Progenitor cell of endocrine pancreas (in vitro differentiated cells): ENCODE data around the gene ABR. TPM values are rescaled to one million over a fixed set of nuclear protein-coding genes. Genes with fewer than 3 reads are reported as not detected.
"Not testable (repeated sequence)": the region's sequence is repeated elsewhere in the genome, so short reads cannot be mapped to it uniquely, and the experiment has no call there.

Experiments used
- DNase-seq: peaks from one replicate; pipeline ENCODE4 v3.0.0; 2021; ENCODE audit warnings: low spot score; ENCODE audit not compliant: unreplicated experiment
- H3K27ac Mint-ChIP-seq: 2 replicates; pipeline ENCODE4 v1.8.0; 2021; ENCODE audit warnings: mild to moderate bottlenecking, moderate library complexity, mixed read lengths
- H3K27me3 Mint-ChIP-seq: 2 replicates; pipeline ENCODE4 v1.8.0; 2021; ENCODE audit warnings: mixed read lengths
- H3K36me3 Mint-ChIP-seq: 2 replicates; pipeline ENCODE4 v1.8.0; 2022; ENCODE audit warnings: mixed read lengths; ENCODE audit not compliant: insufficient read depth
- H3K4me1 Mint-ChIP-seq: 2 replicates; pipeline ENCODE4 v1.8.0; 2021; ENCODE audit warnings: low read depth, mixed read lengths
- H3K4me3 Mint-ChIP-seq: 2 replicates; pipeline ENCODE4 v1.8.0; 2021; ENCODE audit warnings: low read depth, mild to moderate bottlenecking, moderate library complexity, mixed read lengths
- H3K9me3 Mint-ChIP-seq: 2 replicates; pipeline ENCODE4 v1.8.0; 2021; ENCODE audit warnings: low read depth, mixed read lengths
- total RNA-seq: library from RNA; stranded (reverse); gene quantifications from 2 replicates; pipeline ENCODE4 v1.2.1, GENCODE V29; 2021
- TF ChIP-seq, protein P1 (sequence below): fragments of 200-600 bp; sonication (generic); IDR thresholded peaks from one replicate; pipeline ENCODE4 v1.5.0; 2021; ENCODE audit warnings: antibody characterized with exemption, mild to moderate bottlenecking; ENCODE audit not compliant: unreplicated experiment

Gene ABR
- total RNA-seq, 1 donor from 2014 or later, result 61.0 TPM

DNA sequence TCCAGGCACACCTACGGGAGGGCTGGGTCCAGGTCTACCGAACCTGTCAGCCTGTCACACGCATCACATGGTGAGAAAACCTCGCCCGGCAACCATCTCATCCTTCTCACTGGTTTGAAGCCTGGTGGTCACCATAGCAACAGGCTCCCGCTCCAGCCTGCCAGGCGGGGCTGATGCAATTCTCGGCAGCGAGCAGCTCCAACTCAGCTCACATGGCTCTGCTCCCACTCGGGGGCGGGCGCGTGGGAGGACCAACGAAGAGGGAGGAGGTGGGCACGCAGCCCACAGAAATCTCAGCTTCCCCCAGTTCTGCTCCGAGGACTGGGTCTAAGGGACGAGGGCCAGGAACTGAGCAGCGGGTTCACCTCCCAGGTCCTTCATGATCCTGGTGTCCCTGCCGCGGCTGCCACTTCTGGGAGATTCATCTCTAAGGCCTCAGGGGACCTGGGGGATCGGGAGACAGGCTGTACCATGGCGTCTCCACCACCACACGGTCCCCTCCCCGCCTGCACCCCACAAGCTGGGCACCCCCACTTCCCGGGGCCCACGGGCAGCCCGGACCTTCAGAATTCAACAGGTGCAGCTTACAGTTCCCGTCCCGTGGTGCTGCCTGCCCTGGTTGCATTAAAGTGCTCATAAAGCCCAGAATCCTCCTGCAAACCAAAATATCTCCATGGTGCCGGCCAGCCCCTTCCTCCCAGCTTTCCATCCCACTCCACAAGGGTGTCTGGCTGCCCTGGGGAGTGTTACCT, 25.8 kb downstream of the ABR start:
- Mint-ChIP-seq H3K27ac (no peak overlapping the region), H3K4me1 (no peaks in the 10 kb centered on the region), H3K9me3 (no peaks in the 10 kb centered on the region), H3K4me3 (no peak overlapping the region), H3K27me3 (no peaks in the 10 kb centered on the region), H3K36me3 (peaks cover 4% of the 10 kb centered on the region)
- TF ChIP-seq, protein P1, sequence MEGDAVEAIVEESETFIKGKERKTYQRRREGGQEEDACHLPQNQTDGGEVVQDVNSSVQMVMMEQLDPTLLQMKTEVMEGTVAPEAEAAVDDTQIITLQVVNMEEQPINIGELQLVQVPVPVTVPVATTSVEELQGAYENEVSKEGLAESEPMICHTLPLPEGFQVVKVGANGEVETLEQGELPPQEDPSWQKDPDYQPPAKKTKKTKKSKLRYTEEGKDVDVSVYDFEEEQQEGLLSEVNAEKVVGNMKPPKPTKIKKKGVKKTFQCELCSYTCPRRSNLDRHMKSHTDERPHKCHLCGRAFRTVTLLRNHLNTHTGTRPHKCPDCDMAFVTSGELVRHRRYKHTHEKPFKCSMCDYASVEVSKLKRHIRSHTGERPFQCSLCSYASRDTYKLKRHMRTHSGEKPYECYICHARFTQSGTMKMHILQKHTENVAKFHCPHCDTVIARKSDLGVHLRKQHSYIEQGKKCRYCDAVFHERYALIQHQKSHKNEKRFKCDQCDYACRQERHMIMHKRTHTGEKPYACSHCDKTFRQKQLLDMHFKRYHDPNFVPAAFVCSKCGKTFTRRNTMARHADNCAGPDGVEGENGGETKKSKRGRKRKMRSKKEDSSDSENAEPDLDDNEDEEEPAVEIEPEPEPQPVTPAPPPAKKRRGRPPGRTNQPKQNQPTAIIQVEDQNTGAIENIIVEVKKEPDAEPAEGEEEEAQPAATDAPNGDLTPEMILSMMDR, result no peak
- no peak for DNase-seq

DNA sequence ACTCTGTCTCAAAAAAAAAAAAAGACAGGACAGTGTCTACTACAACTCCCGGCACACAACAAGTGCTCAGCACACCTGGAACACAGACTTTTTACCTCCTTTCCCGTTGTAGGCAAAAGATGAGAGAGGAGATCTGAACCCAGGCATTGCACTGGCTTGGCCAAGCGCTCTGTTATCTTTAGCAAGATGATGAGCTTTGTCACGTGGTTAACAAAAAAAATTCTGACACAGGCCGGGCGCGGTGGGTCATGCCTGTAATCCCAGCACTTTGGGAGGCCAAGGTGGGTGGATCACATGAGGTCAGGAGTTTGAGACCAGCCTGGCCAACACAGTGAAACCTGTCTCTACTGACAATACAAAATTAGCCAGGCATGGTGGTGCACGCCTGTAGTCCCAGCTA, 27.2 kb downstream of the ABR start:
- H3K27ac Mint-ChIP-seq, H3K27me3 Mint-ChIP-seq, H3K9me3 Mint-ChIP-seq: not testable (repeated sequence)

DNA sequence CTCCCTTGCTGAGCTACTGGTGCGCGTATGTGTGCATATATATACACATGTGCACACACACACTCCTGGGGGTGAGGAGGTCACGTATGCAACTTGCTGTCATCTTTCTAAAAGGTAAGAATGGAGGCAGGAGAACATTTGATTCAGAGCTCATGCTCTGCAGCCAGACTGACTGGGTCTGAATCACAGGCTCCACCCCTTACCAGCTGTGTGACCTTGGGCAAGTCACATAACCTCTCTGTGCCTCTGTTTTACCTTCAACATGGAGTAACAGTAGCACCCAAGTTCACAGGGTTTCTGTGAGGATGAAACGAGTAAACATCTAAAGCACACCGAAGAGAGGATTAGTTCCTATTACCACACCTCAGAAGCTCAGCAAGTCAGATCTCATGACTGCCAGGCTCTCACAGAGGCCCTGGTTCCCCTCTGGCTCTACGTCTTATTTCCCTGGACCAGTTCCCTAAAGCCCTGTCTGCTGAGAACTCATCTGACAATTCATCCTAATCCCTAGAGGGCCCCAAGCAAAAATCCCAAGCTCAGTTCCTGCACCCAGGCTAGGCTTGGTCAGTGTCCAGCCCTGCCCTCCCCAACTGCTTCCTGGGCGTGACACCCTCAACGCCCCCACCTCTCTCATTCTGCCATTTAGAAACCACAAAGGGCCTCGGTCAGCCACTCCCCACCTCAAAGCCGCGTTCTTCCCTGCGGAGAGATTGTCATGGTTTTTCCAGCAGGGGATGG, 28.7 kb downstream of the ABR start:
- no peak overlapping the region for H3K4me3 Mint-ChIP-seq
- peaks cover 1% of the 10 kb centered on the region for H3K4me1 Mint-ChIP-seq
- H3K27ac Mint-ChIP-seq, result no peak overlapping the region
- DNase-seq, result no peak
- no peaks in the 10 kb centered on the region for H3K27me3 Mint-ChIP-seq
- H3K36me3 Mint-ChIP-seq, result peaks cover 2% of the 10 kb centered on the region
- TF ChIP-seq, protein P1, result no peak
- no peaks in the 10 kb centered on the region for H3K9me3 Mint-ChIP-seq

More for the DNA sequence above, 27.2 kb downstream of the ABR start:
- not testable (repeated sequence) for H3K4me3 Mint-ChIP-seq, H3K4me1 Mint-ChIP-seq, DNase-seq, H3K36me3 Mint-ChIP-seq

DNA sequence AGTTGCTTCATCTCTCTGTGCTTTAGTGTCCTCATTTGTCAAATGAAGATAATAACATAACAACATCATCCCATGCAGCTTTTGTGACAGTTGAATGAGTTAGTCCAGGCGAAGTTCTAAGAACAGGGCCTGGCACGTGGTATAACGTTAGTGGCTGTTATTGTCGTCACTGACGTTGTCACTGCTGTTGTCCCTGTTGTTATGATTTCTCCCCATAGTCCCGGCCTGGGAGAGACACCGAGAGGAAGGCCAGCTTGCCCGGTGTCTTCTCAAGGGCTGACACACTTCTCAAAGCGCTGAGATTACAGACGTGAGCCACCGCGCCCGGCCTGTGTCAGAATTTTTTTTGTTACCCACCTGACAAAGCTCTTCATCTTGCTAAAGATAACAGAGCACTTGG, 29.9 kb downstream of the ABR start:
- Mint-ChIP-seq H3K4me1 (peaks cover 1% of the 10 kb centered on the region), H3K27ac (no peak overlapping the region), H3K4me3 (no peak overlapping the region), H3K9me3 (no peaks in the 10 kb centered on the region), H3K36me3 (peaks cover 2% of the 10 kb centered on the region), H3K27me3 (no peaks in the 10 kb centered on the region)
- TF ChIP-seq, protein P1, result no peak
- no peak for DNase-seq

DNA sequence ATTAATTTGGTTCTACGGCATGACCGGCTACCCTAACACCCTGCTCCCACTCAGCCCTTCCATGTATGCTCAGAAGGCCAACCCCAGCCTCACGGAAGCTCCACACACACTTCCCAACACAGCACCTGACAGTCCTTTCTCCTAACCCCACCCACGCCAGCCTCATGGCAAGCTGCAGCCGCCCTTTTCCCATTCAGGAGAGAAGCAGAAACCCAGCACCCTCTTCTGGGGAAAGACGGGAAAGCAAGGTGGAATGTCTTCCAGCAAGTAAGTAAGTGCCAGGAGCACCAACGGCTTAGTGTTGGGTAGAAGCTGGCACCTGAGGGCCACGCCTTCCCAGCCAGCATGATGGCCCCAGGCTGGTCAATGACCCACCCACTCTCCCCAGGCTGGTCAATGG, 32.1 kb downstream of the ABR start:
- Mint-ChIP-seq H3K9me3 (no peaks in the 10 kb centered on the region), H3K4me3 (no peak overlapping the region), H3K36me3 (peaks cover 2% of the 10 kb centered on the region), H3K27me3 (peaks cover 4% of the 10 kb centered on the region), H3K4me1 (peaks cover 10% of the 10 kb centered on the region), H3K27ac (no peak overlapping the region)
- no peak for DNase-seq
- TF ChIP-seq, protein P1, result peak; percentile 50
